GM12878 (cell line): ENCODE data around the gene KDM4C. TPM values are rescaled to one million over a fixed set of nuclear protein-coding genes. Genes with fewer than 3 reads are reported as not detected.

ENCODE experiments used
- BCL11A ChIP-seq: IDR thresholded peaks from 2 replicates; pipeline ENCODE4 v1.6.1; 2011; ENCODE audit warnings: low read depth, low read length
- BHLHE40 ChIP-seq, 2 experiments: fragments of 450-650 bp in 1 of 2; IDR thresholded peaks; 2 replicates each; pipeline ENCODE4 v1.6.1; 2011 to 2017; ENCODE audit warnings: low read depth in 2 of 2, borderline replicate concordance in 1 of 2, improper control_type of control experiment in 1 of 2, low read length in 1 of 2, mild to moderate bottlenecking in 1 of 2
- CBFB ChIP-seq: IDR thresholded peaks from 2 replicates; pipeline ENCODE4 v1.6.1; 2016; ENCODE audit warnings: antibody characterized with exemption, low read depth
- CBX5 ChIP-seq: sonication (generic); IDR thresholded peaks from 2 replicates; pipeline ENCODE4 v1.6.1; 2016; ENCODE audit warnings: low read depth, moderate library complexity, mild to moderate bottlenecking, inconsistent platforms
- CREM ChIP-seq: IDR thresholded peaks from 2 replicates; pipeline ENCODE4 v1.6.1; 2014; ENCODE audit warnings: antibody characterized with exemption, low read depth
- EP300 ChIP-seq, 2 experiments: fragments of 150-350 bp in 1 of 2; IDR thresholded peaks; 2 replicates each; pipeline ENCODE4 v1.6.1; 2011 to 2012; ENCODE audit warnings: low read depth in 2 of 2, low read length in 2 of 2, borderline replicate concordance in 1 of 2, improper control_type of control experiment in 1 of 2, inconsistent platforms in 1 of 2; ENCODE audit not compliant: control insufficient read depth in 1 of 2
- ETV6 ChIP-seq, 2 experiments: fragments of 450-650 bp in 1 of 2; IDR thresholded peaks in 1 of 2; conservative IDR thresholded peaks in 1 of 2; 2 replicates each; pipeline ENCODE4 v1.6.1; 2014; ENCODE audit warnings: antibody characterized with exemption in 1 of 2, borderline replicate concordance in 1 of 2, low read depth in 1 of 2, mild to moderate bottlenecking in 1 of 2, moderate library complexity in 1 of 2
- IKZF2 ChIP-seq, 2 experiments: fragments of 450-650 bp; IDR thresholded peaks; 2 replicates each; pipeline ENCODE4 v1.6.1; 2017; ENCODE audit warnings: mild to moderate bottlenecking in 2 of 2, moderate library complexity in 2 of 2
- IRF4 ChIP-seq: IDR thresholded peaks from 2 replicates; pipeline ENCODE4 v1.6.1; 2011; ENCODE audit warnings: low read depth, low read length
- JUNB ChIP-seq: IDR thresholded peaks from 2 replicates; pipeline ENCODE4 v1.6.1; 2016; ENCODE audit warnings: antibody characterized with exemption, mild to moderate bottlenecking
- MTA2 ChIP-seq: fragments of 450-650 bp; IDR thresholded peaks from 2 replicates; pipeline ENCODE4 v1.6.1; 2016; ENCODE audit warnings: low read depth, mild to moderate bottlenecking, moderate library complexity
- NFIC ChIP-seq: IDR thresholded peaks from 2 replicates; pipeline ENCODE4 v1.6.1; 2012; ENCODE audit warnings: low read depth, mild to moderate bottlenecking, inconsistent platforms, low read length, moderate library complexity
- NFYA ChIP-seq: IDR thresholded peaks from 2 replicates; pipeline ENCODE4 v1.6.1; 2011; ENCODE audit warnings: low read depth, mild to moderate bottlenecking, low read length, improper control_type of control experiment, borderline replicate concordance
- NR2C1 ChIP-seq: fragments of 450-650 bp; IDR thresholded peaks from 2 replicates; pipeline ENCODE4 v1.6.1; 2017; ENCODE audit warnings: antibody characterized with exemption, mild to moderate bottlenecking, moderate library complexity
- RBBP5 ChIP-seq: fragments of 200-600 bp; sonication (generic); conservative IDR thresholded peaks from 2 replicates; pipeline ENCODE4 v1.6.1; 2016
- SREBF1 ChIP-seq: IDR thresholded peaks from 2 replicates; pipeline ENCODE4 v1.6.1; 2012; ENCODE audit warnings: mild to moderate bottlenecking, low read length
- TAF1 ChIP-seq: IDR thresholded peaks from 2 replicates; pipeline ENCODE4 v1.6.1; 2011; ENCODE audit warnings: mild to moderate bottlenecking, low read depth, low read length, borderline replicate concordance
- TCF3 ChIP-seq: IDR thresholded peaks from 2 replicates; pipeline ENCODE4 v1.6.1; 2012; ENCODE audit warnings: low read depth, mild to moderate bottlenecking, low read length, borderline replicate concordance; ENCODE audit not compliant: insufficient read depth
- TCF7 ChIP-seq: IDR thresholded peaks from 2 replicates; pipeline ENCODE4 v1.6.1; 2014; ENCODE audit warnings: antibody characterized with exemption, borderline replicate concordance
- polyA plus RNA-seq, 11 experiments: library from polyadenylated mRNA; depleted of rRNA in 4 of 11; unstranded in 6 of 11; stranded (reverse) in 5 of 11; fragments of >200 nt; fragmentation: Nextera tagmentation in 4 of 11; fragmentation: Illumina TruSeq in 1 of 11; extraction: Ambion mirVana in 4 of 11; extraction: Trizol in 1 of 11; gene quantifications; 1 replicate in 1 of 11; 2 replicates in 10 of 11; pipeline versions ENCODE4 v1.2.1 to v1.2.3, GENCODE V29; 2011 to 2016; ENCODE audit warnings: inconsistent platforms in 2 of 11, missing spikeins in 2 of 11, low read depth in 1 of 11
- total RNA-seq, 4 experiments: library from RNA; depleted of rRNA in 3 of 4; stranded (reverse); fragments of >200 nt in 3 of 4; fragmentation: Illumina TruSeq in 1 of 4; extraction: Trizol in 1 of 4; gene quantifications; 2 replicates each; pipeline versions ENCODE4 v1.2.1 to v1.2.3, GENCODE V29; 2013 to 2021
- TF ChIP-seq, protein P1 (sequence below): IDR thresholded peaks from 2 replicates; pipeline ENCODE4 v1.6.1; 2012; ENCODE audit warnings: low read length, inconsistent platforms

Gene KDM4C
- total and polyA plus RNA-seq, 10 of the 15 experiments (the other 5 are each of a cell fraction or from before 2014, with no cell fraction given) = 6.8 to 41.2 (median 20.1) TPM

DNA sequence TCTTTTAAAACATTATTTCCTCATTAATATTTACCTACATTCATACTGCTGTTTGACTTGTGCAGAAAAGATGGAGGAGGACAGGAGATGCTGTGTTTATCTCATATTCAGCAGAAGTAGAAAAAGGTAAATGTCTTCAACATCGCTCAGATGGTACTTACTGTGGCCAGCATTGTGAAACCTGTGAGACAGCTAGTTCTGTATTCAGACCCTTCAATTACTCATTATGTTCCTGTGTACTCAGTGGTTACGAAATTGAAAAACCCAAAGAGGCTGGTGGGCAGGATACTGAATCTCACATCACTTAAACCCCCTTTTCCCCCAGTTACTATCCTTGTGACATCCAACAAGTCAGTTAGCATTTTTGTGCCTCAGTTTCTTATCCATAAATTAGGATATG is 216.0 kb downstream of the KDM4C start (continued):
- no peak for TF ChIP-seq TCF3
- TF ChIP-seq JUNB = peak; percentile 74
- peak; percentile 74 for TF ChIP-seq CREM
- TF ChIP-seq CBFB = 0 out of 2 replicates have a peak, but pooled peaks have one; percentile 34
- TF ChIP-seq NFIC = peak; percentile 71
- no peak for TF ChIP-seq NR2C1
- peak in 1 of 2 experiments; percentile 72; a peak in 1 of 4 replicates for TF ChIP-seq EP300 (IDR thresholded peaks at IDR 0.05; ENCODE audit: borderline replicate concordance in 1 of 2, control insufficient read depth in 1 of 2, low read depth in 2 of 2, low read length in 2 of 2)
- TF ChIP-seq IKZF2 (IDR thresholded peaks at IDR 0.05) = peak; percentile 38 to 41; a peak in 2 of 4 replicates
- TF ChIP-seq MTA2 = peak; percentile 50
- no peak for TF ChIP-seq NFYA
- no peak for TF ChIP-seq CBX5
- no peak for TF ChIP-seq TCF7
- TF ChIP-seq TAF1 = no peak
- TF ChIP-seq RBBP5 = no peak
- TF ChIP-seq BCL11A = peak; percentile 69
- TF ChIP-seq BHLHE40 (IDR thresholded peaks at IDR 0.05; ENCODE audit: borderline replicate concordance in 1 of 2, low read depth in 2 of 2, low read length in 1 of 2) = 0 out of 4 replicates have a peak, but pooled peaks of 1 of the 2 experiments have one; percentile 29
- peak; percentile 68; the same call in 1 of the 2 replicates for TF ChIP-seq IRF4
- TF ChIP-seq ETV6 (conservative IDR thresholded peaks at IDR 0.05 in 1 of 2, IDR thresholded peaks at IDR 0.05 in 1 of 2; ENCODE audit: borderline replicate concordance in 1 of 2, low read depth in 1 of 2) = peak in 1 of 2 experiments; percentile 24; a peak in 1 of 4 replicates
- TF ChIP-seq, protein P1, sequence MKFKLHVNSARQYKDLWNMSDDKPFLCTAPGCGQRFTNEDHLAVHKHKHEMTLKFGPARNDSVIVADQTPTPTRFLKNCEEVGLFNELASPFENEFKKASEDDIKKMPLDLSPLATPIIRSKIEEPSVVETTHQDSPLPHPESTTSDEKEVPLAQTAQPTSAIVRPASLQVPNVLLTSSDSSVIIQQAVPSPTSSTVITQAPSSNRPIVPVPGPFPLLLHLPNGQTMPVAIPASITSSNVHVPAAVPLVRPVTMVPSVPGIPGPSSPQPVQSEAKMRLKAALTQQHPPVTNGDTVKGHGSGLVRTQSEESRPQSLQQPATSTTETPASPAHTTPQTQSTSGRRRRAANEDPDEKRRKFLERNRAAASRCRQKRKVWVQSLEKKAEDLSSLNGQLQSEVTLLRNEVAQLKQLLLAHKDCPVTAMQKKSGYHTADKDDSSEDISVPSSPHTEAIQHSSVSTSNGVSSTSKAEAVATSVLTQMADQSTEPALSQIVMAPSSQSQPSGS = peak; percentile 79
- TF ChIP-seq SREBF1 = no peak
